ENCODE results near the gene PTPRN2.
A peak's percentile ranks its signal among the peaks of the same experiment; 100 is the strongest.
"Not testable (repeated sequence)": the region's sequence is repeated elsewhere in the genome, so short reads cannot be mapped to it uniquely, and the experiment has no call there.

PTPRN2 gene

DNA sequence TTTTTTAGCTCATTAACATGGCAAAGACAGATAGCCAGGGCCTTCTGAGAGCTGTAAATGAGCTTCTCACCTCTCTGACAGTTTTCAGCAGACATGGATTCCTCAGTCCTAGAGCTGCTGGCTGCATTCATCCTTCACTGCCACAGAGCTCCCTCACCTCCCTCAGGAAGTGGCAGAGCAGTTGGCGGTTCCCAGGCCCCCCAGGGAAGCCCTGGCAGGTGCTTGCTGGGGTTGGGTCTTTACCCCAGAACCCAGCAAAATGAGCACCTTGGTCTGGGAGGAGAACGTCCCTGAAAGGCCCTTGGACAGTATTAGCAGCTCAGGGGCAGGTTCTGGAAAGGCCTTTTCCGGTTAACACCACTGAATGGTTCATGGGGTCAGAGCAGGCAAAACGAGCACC lies 288.0 kb downstream of the PTPRN2 start:
- DNase-seq (ENCODE audit: low spot score) = no peak

DNA sequence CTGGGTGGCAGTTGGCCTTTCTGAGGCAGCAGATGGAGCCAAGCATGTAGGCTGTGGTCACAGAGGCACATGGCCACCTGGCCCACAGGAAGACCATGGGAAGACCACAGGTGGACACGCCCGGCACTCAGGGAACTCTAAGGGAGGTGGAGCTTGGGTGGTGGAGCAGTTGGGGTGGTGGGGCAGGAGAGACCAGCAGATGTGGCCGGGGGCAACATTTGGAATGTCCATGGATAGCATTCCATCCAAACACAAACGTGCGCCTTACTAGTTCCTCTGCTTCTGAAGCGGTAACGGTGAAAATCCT lies 290.9 kb downstream of the PTPRN2 start:
- DNase-seq (ENCODE audit: low spot score) = no peak

DNA sequence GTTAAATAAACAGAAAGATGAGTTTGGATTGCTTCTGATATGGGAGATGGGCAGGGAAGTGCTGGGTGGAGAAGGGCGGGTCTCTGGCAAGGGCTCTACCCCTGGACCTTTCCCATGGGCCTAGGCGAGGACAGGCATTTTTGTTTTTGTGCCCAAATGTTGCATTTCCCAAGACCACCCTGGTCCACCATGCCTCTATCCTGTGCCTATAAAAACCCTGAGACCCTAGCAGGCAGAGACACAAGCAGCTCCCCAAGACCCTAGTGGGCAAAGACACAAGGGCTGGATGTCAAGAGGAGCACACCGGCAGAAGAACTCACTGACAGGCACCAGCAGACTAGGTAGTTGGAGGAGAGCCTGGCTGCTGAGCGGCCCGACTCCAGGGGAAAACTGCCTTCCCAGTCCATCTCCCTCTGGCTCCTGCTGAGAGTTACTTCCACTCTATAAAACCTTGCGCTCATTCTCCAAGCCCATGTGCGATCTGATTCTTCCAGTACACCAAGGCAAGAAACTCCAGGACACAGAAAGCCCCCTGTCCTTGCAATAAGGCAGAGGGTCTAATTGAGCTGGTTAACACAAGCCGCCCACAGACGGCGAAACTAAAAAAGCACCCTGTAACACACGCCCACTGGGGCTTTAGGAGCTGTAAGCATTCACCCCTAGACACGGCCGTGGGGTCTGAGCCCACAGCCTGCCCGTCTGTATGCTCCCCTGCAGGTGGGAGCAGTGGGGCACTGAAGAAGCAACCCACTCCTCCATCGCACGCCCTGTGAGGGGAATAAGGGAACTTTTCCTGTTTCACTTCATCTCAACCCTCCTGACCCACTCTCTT lies 291.4 kb downstream of the PTPRN2 start:
- no peak for DNase-seq (ENCODE audit: low spot score)

DNA sequence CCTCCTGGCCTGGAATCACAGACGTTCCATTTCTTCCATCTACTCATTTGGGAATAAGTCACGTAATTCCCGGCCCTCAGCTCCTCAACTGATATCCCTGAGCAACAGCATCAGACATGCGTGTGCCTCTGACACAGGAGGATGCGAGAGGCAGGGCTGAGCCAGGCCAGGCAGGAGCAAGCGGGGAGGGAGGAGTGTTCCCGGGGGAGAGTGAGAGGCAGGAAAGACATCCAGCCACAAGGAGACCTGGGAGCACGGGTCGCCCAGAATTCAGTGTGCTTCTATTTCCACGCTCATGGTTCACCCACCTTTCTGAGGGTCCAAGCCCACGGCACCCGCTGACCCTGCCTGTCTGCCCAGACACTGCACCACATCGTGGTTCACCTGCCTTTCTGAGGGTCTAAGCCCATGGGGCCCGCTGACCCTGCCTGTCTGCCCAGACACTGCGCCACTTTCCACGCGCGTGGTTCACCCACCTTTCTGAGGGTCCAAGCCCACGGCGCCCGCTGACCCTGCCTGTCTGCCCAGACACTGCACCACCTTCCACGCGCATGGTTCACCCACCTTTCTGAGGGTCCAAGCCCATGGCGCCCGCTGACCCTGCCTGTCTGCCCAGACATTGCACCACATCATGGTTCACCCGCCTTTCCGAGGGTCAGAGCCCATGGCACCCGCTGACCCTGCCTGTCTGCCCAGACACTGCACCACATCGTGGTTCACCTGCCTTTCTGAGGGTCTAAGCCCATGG lies 293.0 kb downstream of the PTPRN2 start:
- not testable (repeated sequence) for DNase-seq (ENCODE audit: low spot score)

DNA sequence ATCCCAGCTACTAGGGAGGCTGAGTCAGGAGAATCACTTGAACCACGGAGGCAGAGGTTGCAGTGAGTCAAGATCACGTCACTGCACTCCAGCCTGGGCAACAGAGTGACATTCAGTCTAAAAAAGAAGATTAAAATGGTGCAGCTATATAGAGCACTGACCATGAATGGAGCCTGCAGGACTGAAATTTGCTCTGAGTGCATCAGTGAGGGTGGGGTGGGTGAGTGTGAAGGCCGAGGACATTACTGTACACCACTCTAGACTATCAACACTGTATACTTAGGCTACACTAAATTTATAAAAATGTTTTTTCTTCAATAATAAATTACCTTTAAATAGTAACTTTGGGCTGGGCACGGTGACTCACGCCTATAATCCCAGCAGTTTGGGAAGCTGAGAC lies 294.7 kb downstream of the PTPRN2 start:
- no peak for DNase-seq (ENCODE audit: low spot score)

DNA sequence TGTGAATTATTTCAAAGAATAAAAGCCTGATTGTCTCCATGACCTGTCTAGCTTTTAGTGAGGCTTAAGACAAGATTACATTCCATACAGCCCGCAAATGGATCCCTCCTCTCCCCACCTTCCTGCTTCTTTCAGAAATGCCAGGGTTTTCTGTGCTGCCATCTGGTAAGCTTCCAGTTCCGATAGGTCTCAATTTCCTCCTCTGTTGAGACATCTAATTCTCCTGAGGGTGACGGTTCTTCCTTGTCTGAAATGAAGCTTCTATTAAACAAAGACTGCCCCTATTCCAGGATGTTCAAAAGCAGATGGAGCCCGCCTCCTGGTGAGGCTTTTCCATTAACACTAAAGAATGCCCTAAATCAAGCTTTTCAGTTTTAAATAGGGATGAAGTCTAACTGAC lies 295.6 kb downstream of the PTPRN2 start:
- DNase-seq (ENCODE audit: low spot score) = no peak

DNA sequence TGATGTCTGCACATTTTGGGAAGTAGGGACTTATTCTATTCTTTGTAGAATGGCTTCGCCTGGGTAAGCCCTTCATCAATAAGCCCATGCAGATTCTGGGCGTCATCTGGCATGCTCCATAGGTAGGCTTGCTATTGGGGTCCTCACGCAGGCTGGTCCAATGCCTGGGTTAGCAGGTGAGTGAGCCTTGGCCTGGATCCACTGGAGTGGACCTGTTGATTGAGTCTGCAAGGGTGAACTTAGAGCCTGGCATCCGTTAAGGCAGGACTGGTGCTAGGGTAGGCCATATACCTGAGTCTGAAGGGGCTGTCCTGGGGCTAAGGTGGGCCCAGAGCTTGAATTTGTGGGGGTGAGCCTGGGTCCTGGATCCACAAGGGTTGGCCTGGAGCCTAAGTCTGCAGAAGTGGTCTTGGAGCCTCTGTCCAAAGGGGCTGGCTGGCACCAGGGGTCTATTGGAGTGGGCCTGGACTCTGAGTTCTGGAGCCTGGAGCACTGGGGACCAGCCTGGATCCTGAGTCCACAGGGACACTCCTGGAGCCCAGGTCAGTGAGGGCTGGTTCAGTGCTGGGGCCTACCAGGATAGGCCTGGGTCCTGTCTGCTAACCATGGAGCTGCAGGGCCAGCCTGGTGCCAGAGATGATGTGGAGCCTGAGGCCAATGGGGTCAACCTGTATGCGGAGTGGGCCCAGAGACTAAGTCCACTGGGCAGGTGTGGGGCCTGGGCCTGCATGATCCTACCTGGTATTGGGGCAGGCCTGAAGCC lies 297.7 kb downstream of the PTPRN2 start:
- DNase-seq (ENCODE audit: low spot score) = no peak

DNA sequence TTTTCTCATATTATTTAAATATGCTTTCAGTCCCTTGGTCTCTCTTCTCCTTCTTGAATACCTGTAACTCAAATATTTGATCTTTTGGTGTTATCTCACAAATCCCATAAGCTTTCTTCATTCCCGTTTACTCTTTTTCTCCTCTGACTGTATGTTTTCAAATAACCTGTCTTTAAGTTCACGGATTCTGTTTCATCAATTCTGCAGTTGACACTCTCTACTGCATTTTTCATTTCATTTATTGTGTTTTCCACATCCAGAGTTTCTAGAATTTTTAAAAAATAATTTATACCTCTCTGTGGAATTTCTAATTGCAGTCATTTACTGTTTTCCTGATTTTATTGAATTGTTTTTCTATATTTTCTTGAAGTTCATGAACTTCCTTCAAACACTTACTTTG lies 298.4 kb downstream of the PTPRN2 start:
- no peak for DNase-seq (ENCODE audit: low spot score)

DNA sequence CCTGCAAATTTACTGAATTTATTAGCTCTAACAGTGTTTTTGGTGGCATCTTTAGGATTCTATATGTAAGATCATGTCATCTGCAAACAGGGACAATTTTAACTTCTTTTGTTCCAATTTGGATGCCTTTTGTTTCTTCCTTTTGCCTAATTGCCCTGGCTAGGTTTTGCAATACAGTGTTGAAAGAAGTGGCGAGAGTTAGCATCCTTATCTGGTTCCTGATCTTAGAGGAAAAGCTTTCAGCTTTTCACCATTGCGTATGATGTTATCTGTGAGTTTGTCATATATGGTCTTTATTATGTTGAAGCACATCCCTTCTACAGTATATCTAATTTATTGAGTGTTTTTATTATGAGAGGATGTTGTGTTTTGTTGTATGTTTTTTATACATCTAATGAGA lies 301.4 kb downstream of the PTPRN2 start:
- DNase-seq (ENCODE audit: low spot score) = no peak

DNA sequence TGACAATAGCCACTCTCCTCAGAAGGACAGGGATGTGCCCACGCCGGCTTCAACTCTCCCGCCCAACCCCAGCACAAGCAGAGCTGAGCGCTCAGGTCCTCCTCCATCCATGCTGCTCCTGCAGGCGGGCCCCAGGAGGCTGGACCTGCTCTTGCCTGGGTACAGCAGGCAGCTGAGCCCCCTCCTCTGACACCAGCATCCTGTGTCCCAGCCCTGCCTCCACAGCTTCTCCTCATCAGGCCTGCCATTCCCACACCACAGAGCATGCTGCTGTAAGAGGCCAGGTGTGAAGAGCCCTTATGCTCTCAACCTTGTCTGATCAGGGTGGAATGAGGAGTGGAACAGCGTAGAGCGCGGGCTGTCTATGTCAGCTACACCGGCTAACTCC lies 302.2 kb downstream of the PTPRN2 start:
- no peak for DNase-seq (ENCODE audit: low spot score)

DNA sequence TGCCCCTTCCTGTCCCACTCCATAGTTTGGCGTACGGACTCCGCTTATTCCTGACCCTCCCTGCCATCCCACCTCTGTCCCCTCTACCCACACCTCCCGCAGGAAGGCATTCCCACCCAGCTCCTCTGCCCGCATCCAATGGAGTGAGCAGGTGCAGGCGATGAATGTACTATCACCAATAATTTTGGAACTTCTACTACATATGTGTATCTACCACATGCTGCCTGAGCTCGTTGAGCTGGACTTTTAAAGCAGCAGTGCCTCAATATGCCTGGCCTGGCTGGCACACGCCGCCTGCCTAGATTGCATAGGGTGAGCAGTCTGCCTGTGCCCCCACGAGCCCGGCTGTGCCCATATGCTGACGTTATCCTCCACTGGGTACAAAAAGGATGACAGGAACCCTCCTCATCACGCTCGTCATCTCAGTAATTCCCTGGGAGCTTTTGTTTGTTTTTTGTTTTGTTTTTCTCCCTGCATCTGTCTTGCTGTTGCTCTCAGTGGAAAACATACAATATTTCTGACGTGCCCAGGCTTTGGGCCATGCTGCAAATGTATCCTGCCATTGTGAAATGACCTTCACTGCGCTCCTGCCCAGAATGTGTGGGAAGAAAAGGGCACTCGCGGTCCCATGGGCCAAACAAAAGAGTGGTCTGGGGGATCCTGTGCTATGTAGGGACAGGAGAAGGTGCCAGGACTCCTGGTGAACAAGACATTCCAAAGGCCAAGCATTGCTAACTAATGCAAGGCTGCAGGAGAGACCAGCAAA lies 302.8 kb downstream of the PTPRN2 start:
- no peak for DNase-seq (ENCODE audit: low spot score)

DNA sequence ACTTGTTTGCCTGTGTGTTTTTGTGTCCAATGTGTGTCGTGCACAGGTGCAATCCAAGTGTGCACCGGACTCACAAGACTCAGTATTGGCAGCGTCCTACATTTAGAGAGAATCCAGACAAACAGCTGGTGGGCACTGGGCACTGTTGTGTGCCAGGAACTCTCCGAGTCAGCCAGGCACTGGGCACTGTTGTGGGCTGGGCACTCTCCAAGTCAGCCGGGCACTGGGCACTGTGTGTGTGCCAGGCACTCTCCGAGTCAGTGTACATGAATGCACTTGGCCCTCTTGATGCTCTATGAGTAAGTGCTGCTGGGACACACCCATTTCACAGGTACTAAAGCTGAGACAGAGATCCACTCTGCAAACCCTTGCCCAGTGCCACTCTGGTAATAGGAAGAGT lies 303.5 kb downstream of the PTPRN2 start:
- no peak for DNase-seq (ENCODE audit: low spot score)

DNA sequence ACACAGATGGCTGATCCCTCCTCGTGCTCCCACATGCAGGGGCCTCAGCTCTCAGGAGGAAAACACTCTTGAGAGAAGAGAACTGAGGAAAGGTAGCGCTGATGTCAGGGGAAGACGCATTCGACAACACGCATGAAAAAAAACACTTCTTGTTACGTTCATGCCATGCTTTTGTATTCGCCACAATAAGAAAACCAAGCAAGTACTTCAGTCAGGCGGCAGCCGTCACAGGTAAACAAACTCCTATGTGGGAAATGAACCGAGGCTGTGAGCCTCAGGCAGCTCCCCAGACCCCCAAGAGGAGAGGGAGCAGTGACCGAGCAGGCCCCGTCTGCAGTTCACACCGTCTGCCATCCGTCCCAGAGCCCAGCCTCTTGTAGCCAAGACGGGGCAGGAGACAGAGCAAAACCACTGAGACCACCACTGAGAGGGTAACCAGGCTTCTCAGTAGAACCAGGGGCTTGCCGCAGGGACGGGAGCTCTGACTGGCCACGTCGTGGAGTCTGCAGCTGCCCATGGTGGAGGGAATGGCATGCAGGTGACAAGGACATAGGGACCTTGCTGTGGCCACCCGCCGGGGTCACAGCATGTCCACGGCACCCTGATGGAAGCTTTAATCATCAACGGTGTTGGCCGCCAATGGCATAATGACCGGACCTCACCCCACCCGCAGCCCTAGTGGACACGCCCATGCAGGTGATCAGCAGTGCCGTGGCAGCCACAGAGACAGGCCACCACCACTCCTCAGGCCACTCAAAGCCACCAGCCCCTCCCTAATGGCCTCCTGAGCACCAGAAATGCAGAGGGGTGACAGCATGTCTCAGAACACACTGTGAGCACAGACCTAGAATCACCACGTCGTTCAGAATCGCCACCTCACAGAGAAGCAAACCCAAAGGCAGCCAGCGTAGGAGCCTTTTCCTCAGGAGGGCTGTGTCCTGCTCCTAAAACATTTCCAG lies 304.3 kb downstream of the PTPRN2 start:
- DNase-seq (ENCODE audit: low spot score) = no peak

DNA sequence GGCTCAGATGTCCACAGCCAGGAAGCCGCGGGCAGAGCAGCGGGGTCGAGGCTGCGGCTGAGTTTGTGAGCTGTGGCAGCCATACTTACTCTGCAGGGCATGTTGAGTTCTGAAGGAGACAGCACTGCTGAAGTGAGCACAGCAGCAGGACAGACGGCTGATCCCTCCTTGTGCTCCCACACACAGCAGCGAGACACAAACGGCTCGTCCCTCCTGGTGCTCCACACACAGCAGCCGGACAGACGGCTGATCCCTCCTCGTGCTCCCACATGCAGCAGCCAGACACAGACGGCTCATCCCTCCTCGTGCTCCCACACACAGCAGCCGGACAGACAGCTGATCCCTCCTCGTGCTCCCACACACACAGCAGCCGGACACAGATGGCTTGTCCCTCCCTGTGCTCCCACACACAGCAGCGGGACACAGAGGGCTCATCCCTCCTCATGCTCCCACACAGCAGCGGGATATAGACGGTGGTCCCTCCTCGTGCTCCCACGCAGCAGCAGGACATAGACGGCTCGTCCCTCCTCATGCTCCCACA lies 305.1 kb downstream of the PTPRN2 start:
- DNase-seq (ENCODE audit: low spot score) = no peak

DNA sequence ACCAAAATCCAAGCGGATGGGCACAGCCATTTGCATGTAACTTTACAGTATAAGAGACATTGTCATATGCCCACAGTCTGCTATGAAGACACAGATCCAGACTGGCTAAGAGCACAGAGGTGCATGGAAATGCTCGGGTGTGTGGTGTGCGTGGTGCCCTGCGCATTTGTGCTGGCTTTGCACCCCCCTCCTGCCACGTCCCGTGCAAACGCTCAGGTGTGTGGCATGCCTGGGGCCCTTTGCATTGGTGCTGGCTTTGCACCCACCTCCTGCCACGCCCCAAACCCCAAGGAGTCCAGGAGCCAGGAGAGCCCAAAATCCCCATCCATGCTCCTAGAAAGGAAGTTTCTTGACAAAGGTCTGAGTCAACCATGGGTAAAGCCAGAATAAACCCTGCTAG lies 306.2 kb downstream of the PTPRN2 start:
- no peak for DNase-seq (ENCODE audit: low spot score)

DNA sequence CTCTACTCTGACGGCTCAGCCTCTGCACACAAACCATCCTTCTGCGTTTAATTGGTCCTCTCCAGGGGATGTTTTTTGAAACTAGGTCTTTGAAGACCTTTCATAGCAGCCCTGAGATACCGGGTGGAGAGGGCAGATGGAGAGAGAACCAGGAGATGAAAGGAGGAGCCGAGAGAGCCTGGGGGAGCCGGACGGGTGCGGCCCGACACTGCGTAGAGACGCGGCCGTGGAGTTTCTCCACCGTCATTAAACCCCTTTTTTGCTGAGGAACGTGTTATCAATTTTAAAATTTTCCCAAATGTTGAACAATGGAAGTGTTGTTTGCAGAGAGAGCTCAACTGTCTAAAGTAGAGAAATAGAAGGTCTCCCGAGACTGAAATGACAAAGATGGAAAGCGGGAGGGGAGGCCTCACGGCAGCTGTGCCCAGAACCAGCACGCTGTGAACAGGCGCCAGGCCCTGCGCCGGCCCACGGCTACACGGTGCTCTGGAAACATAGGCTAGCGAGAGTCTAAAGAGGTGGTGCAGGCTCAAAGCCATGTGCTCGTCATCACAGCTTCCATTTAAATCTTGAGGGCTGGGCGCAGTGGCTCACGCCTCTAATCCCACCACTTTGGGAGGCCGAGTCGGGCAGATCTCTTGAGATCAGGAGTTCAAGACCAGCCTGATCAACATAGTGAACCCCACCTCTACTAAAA lies 307.0 kb downstream of the PTPRN2 start:
- peak; percentile 14 for DNase-seq (ENCODE audit: low spot score)

DNA sequence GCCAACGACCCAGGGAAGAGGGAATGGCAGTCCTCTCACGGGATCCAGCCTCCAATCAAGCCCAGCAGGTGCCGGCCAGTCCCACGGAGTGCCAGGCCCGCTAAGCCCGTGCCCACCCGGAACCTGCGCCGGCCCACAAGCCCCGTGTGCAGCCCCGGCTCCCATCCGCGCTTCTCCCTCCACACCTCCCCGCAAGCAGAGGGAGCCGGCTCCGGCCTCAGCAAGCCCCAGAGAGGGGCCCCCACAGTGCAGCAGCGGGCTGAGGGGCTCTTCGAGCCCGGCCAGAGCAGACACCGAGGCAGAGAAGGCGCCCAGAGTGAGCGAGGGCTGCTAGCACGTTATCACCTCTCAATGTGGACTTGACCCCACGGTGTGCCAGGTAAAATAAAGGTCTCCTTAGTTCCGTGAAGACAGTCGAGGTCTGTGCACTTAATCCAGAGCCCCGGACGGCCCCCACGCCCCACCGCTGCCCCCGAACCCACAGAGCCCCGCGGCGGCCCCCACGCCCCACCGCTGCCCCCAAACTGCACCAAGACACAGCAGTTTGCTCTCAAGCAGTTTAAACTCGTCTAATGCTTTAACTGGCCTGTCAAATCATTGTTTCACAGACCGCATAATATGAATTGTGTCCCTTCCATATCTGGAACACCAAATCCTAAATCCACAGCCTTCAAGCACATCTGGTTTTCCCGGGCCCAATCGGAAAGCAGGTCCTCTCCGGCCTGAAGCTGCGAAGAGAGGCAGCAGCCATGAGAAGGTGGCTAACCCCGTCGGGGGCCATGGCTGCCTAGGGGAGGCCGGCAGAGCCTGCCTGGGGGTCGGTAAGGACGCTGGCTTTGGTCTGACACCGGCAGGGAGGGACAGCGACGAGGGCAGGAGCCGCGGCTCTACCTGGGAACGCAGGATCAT lies 307.8 kb downstream of the PTPRN2 start:
- peak; percentile 6 for DNase-seq (ENCODE audit: low spot score)

DNA sequence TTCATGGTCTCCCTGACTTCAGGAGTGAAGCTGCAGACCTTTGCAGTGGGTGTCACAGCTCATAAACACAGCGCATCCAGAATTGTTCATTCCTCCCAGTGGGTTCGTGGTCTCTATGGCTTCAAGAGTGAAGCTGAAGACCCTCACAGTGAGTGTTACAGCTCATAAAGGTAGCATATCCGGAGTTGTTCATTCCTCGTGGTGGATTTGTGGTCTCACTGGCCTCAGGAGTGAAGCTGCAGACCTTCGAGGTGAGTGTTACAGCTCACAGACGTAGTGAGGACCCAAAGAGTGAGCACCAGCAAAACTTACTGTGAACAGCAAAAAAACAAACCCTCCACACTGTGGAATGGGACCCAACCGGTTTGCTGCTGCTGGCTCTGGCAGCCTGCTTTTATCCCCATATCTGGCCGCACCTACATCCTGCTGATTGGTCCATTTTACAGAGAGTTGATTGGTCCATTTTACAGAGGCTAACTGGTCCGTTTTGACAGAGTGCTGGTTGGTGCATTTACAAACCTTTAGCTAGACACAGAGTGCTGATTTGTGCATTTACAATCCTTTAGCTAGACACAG lies 308.8 kb downstream of the PTPRN2 start:
- DNase-seq (ENCODE audit: low spot score) = no peak

Data from D341Med (cell line).